H1 (cell line): ENCODE measurements around the gene CHD1. TPM values are rescaled to one million over a fixed set of nuclear protein-coding genes. Genes with fewer than 3 reads are reported as not detected.
A peak's percentile ranks its signal among the peaks of the same experiment; 100 is the strongest.

ENCODE experiments used
- CTCF ChIA-PET: fragments of 300-600 bp; sonication (Branson Sonifier 250); formaldehyde crosslinking; loops from one replicate; lab custom pipeline; 2021; ENCODE audit not compliant: partially characterized antibody; lab: Charles Lee
- POLR2A ChIA-PET: fragments of 300-600 bp; sonication (Branson Sonifier 250); formaldehyde crosslinking; loops from one replicate; lab custom pipeline; 2021; ENCODE audit warnings: inconsistent platforms; ENCODE audit not compliant: partially characterized antibody; lab: Charles Lee
- DNase-seq, 2 experiments: peaks; one replicate each; pipeline versions ENCODE4 v3.0.0 to v3.0.0-alpha.2; 2010 to 2022; ENCODE audit warnings: low spot score in 2 of 2, low read depth in 1 of 2, mixed read lengths in 1 of 2
- FAIRE-seq: peaks from 2 replicates; lab custom pipeline; 2011; peaks lifted over from hg19 to GRCh38; lab: Jason Lieb, UNC
- H2AFZ ChIP-seq: 2 replicates; pipeline ENCODE4 v1.8.1; 2012; ENCODE audit warnings: low read length, inconsistent platforms
- H2AK5ac ChIP-seq: 2 replicates; pipeline ENCODE4 v1.6.1; 2013; ENCODE audit warnings: low read depth, low read length
- H2BK120ac ChIP-seq: replicated peaks from 2 replicates; pipeline ENCODE3; 2013; ENCODE audit warnings: low read depth, low read length, inconsistent platforms
- H2BK12ac ChIP-seq: 2 replicates; pipeline ENCODE4 v1.6.1; 2013; ENCODE audit warnings: low read depth, low read length
- H2BK15ac ChIP-seq: 2 replicates; pipeline ENCODE4 v1.6.1; 2013; ENCODE audit warnings: low read length
- H2BK20ac ChIP-seq: 2 replicates; pipeline ENCODE4 v1.6.1; 2013; ENCODE audit warnings: low read length
- H2BK5ac ChIP-seq: 2 replicates; pipeline ENCODE4 v1.6.1; 2013; ENCODE audit warnings: low read depth, low read length
- H3K14ac ChIP-seq: 2 replicates; pipeline ENCODE4 v1.6.1; 2013; ENCODE audit warnings: inconsistent platforms; ENCODE audit not compliant: insufficient read length
- H3K18ac ChIP-seq: 2 replicates; pipeline ENCODE4 v1.6.1; 2013; ENCODE audit warnings: low read length; ENCODE audit errors: extremely low read depth
- H3K23ac ChIP-seq: 2 replicates; pipeline ENCODE4 v1.6.1; 2013; ENCODE audit warnings: inconsistent platforms; ENCODE audit not compliant: insufficient read length
- H3K23me2 ChIP-seq: 2 replicates; pipeline ENCODE4 v1.6.1; 2013; ENCODE audit warnings: low read depth, low read length
- H3K27ac ChIP-seq: 2 replicates; pipeline ENCODE4 v1.6.1; 2011; ENCODE audit warnings: low read depth, low read length, inconsistent platforms
- H3K27me3 ChIP-seq, 4 experiments: replicated peaks in 1 of 4; 1 replicate in 1 of 4; 2 replicates in 3 of 4; pipeline versions ENCODE4 v1.6.1 to v1.8.1; 2011 to 2013; ENCODE audit warnings: low read length in 3 of 4, mild to moderate bottlenecking in 3 of 4, inconsistent platforms in 2 of 4, mixed read lengths in 2 of 4, moderate library complexity in 1 of 4; ENCODE audit not compliant: control insufficient read depth in 3 of 4, insufficient read depth in 3 of 4; ENCODE audit errors: extremely low read depth in 1 of 4
- H3K36me3 ChIP-seq, 4 experiments: 2 replicates each; pipeline versions ENCODE4 v1.6.1 to v1.8.1; 2011 to 2013; ENCODE audit warnings: mild to moderate bottlenecking in 4 of 4, low read length in 3 of 4, moderate library complexity in 2 of 4, control low read depth in 1 of 4, inconsistent platforms in 1 of 4; ENCODE audit not compliant: insufficient read depth in 4 of 4, control insufficient read depth in 2 of 4
- H3K4ac ChIP-seq: replicated peaks from 2 replicates; pipeline ENCODE3; 2013; ENCODE audit warnings: low read length, low read depth, mixed read lengths, inconsistent platforms; ENCODE audit not compliant: insufficient read length
- H3K4me1 ChIP-seq, 4 experiments: replicated peaks in 1 of 4; 1 replicate in 1 of 4; 2 replicates in 3 of 4; pipeline versions ENCODE4 v1.6.1 to v1.8.1; 2011 to 2013; ENCODE audit warnings: low read length in 3 of 4, inconsistent platforms in 2 of 4, mixed read lengths in 1 of 4; ENCODE audit not compliant: insufficient read depth in 4 of 4, control insufficient read depth in 3 of 4
- H3K4me2 ChIP-seq, 2 experiments: 2 replicates each; pipeline versions ENCODE4 v1.6.1 to v1.8.1; 2011 to 2013; ENCODE audit warnings: low read depth in 2 of 2, low read length in 2 of 2, control low read depth in 1 of 2, inconsistent platforms in 1 of 2, mild to moderate bottlenecking in 1 of 2; ENCODE audit not compliant: insufficient read depth in 1 of 2
- H3K4me3 ChIP-seq, 4 experiments: fragments of 200-600, 300-600 bp in 1 of 4; sonication (generic), shearing (Covaris generic), sonication (Bioruptor Twin) in 1 of 4; 2 replicates each; pipeline versions ENCODE4 v1.5.1 to v1.8.1; 2011 to 2016; ENCODE audit warnings: low read length in 4 of 4, low read depth in 3 of 4, control low read depth in 2 of 4, inconsistent platforms in 2 of 4, mild to moderate bottlenecking in 2 of 4, mixed read lengths in 1 of 4, moderate library complexity in 1 of 4; ENCODE audit not compliant: insufficient read depth in 2 of 4; ENCODE audit errors: extremely low read depth in 1 of 4
- H3K56ac ChIP-seq: replicated peaks from 2 replicates; pipeline ENCODE3; 2013; ENCODE audit warnings: low read depth, mild to moderate bottlenecking, mixed read lengths, low read length, inconsistent platforms; ENCODE audit not compliant: insufficient read length
- H3K79me1 ChIP-seq: 2 replicates; pipeline ENCODE4 v1.6.1; 2013; ENCODE audit warnings: low read depth, low read length, control low read depth
- H3K79me2 ChIP-seq, 2 experiments: 2 replicates each; pipeline versions ENCODE4 v1.6.1 to v1.8.1; 2012 to 2013; ENCODE audit warnings: low read length in 2 of 2, mild to moderate bottlenecking in 2 of 2, inconsistent platforms in 1 of 2; ENCODE audit not compliant: insufficient read depth in 2 of 2, control insufficient read depth in 1 of 2
- H3K9ac ChIP-seq, 4 experiments: replicated peaks in 1 of 4; 1 replicate in 1 of 4; 2 replicates in 3 of 4; pipeline versions ENCODE4 v1.6.1 to v1.8.1; 2011 to 2013; ENCODE audit warnings: low read depth in 3 of 4, low read length in 3 of 4, control low read depth in 2 of 4, mild to moderate bottlenecking in 2 of 4, moderate library complexity in 2 of 4, inconsistent platforms in 1 of 4; ENCODE audit errors: extremely low read depth in 1 of 4
- H3K9me3 ChIP-seq, 2 experiments: 2 replicates each; pipeline versions ENCODE4 v1.6.1 to v1.8.1; 2012 to 2013; ENCODE audit warnings: mild to moderate bottlenecking in 2 of 2, moderate library complexity in 2 of 2, control low read depth in 1 of 2, inconsistent platforms in 1 of 2, low read depth in 1 of 2, low read length in 1 of 2, mixed read lengths in 1 of 2; ENCODE audit not compliant: insufficient read depth in 2 of 2
- H4K20me1 ChIP-seq, 2 experiments: replicated peaks in 1 of 2; 2 replicates each; pipeline versions ENCODE3 to v1.8.1; 2011 to 2013; ENCODE audit warnings: inconsistent platforms in 2 of 2, low read length in 2 of 2, mild to moderate bottlenecking in 1 of 2; ENCODE audit not compliant: insufficient read depth in 2 of 2, control insufficient read depth in 1 of 2
- H4K5ac ChIP-seq: 2 replicates; pipeline ENCODE4 v1.6.1; 2013; ENCODE audit warnings: low read length, low read depth, mixed read lengths, inconsistent platforms; ENCODE audit not compliant: insufficient read length
- H4K8ac ChIP-seq: 2 replicates; pipeline ENCODE4 v1.8.0; 2013; ENCODE audit warnings: mild to moderate bottlenecking, moderate library complexity, low read length, inconsistent platforms; ENCODE audit not compliant: insufficient read depth; ENCODE audit errors: extremely low read depth
- H4K91ac ChIP-seq: replicated peaks from 2 replicates; pipeline ENCODE3; 2013; ENCODE audit warnings: low read length, mixed read lengths, inconsistent platforms; ENCODE audit not compliant: insufficient read length
- CEBPB ChIP-seq: IDR thresholded peaks from 2 replicates; pipeline ENCODE4 v1.6.1; 2012; ENCODE audit warnings: low read depth, low read length
- CHD1 ChIP-seq: IDR thresholded peaks from 2 replicates; pipeline ENCODE4 v1.6.1; 2012; ENCODE audit warnings: low read depth, low read length, improper control_type of control experiment
- EGR1 ChIP-seq: IDR thresholded peaks from 2 replicates; pipeline ENCODE4 v1.6.1; 2011; ENCODE audit warnings: low read depth, low read length, borderline replicate concordance
- JUN ChIP-seq: IDR thresholded peaks from 2 replicates; pipeline ENCODE4 v1.6.1; 2011; ENCODE audit warnings: low read depth, mild to moderate bottlenecking, improper control_type of control experiment, low read length
- KDM4A ChIP-seq: IDR thresholded peaks from one replicate; pipeline ENCODE4 v1.7.1; 2012; ENCODE audit warnings: low read depth, mild to moderate bottlenecking, moderate library complexity, low read length, inconsistent platforms; ENCODE audit not compliant: severe bottlenecking
- KDM5A ChIP-seq: fragments of 200-600 bp; IDR thresholded peaks from 2 replicates; pipeline ENCODE4 v1.7.1; 2012; ENCODE audit warnings: mild to moderate bottlenecking, low read length, inconsistent platforms, mixed read lengths
- MAFK ChIP-seq: IDR thresholded peaks from 2 replicates; pipeline ENCODE4 v1.6.1; 2012; ENCODE audit warnings: low read depth, mild to moderate bottlenecking, improper control_type of control experiment, low read length
- NRF1 ChIP-seq: IDR thresholded peaks from 2 replicates; pipeline ENCODE4 v1.6.1; 2011; ENCODE audit warnings: mild to moderate bottlenecking, low read depth, low read length, improper control_type of control experiment
- RAD21 ChIP-seq, 2 experiments: IDR thresholded peaks in 1 of 2; conservative IDR thresholded peaks in 1 of 2; 2 replicates each; pipeline ENCODE4 v1.6.1; 2011; ENCODE audit warnings: low read depth in 2 of 2, low read length in 2 of 2, improper control_type of control experiment in 1 of 2, inconsistent platforms in 1 of 2, mild to moderate bottlenecking in 1 of 2, moderate library complexity in 1 of 2
- SUZ12 ChIP-seq: fragments of 200-600 bp; sonication (generic); IDR thresholded peaks from 2 replicates; pipeline ENCODE4 v1.6.1; 2012; ENCODE audit warnings: mild to moderate bottlenecking, inconsistent platforms, low read length, moderate library complexity, mixed read lengths
- TAF7 ChIP-seq: optimal IDR thresholded peaks from 2 replicates; pipeline ENCODE3; 2011; ENCODE audit warnings: low read depth, mild to moderate bottlenecking, inconsistent platforms, low read length, moderate library complexity, borderline replicate concordance
- WGBS, 2 experiments: shearing (Covaris generic) in 1 of 2; methylation state at CpG; one replicate each; pipeline versions ENCODE4 v1.1.6 to v1.1.7; 2013 to 2015; ENCODE audit warnings: low lambda C conversion rate in 2 of 2, mixed read lengths in 2 of 2, inconsistent platforms in 1 of 2, low coverage in 1 of 2, missing lambda C conversion rate in 1 of 2; ENCODE audit not compliant: insufficient replicate concordance in 2 of 2, insufficient coverage in 1 of 2, insufficient read length in 1 of 2; ENCODE audit errors: extremely low coverage in 1 of 2, missing lambda C conversion rate in 1 of 2; 5-methylcytosine and 5-hydroxymethylcytosine counted together
- polyA plus RNA-seq, 7 experiments: library from polyadenylated mRNA; depleted of rRNA in 3 of 7; stranded (reverse) in 5 of 7; unstranded in 2 of 7; fragments of >200 nt in 5 of 7; fragments of 200-250 nt in 2 of 7; gene quantifications; 1 replicate in 5 of 7; 2 replicates in 1 of 7; 4 replicates in 1 of 7; pipeline versions ENCODE4 v1.2.1 to v1.2.3, GENCODE V29; 2011 to 2013; ENCODE audit warnings: missing spikeins in 2 of 7, mixed read lengths in 2 of 7
- total RNA-seq: library from RNA; stranded (reverse); fragmentation: NEBNext Ultra II Directional; extraction: Animal tissue kit (Norgen Biotek cat#: 25700); gene quantifications from 2 replicates; pipeline ENCODE4 v1.2.1, GENCODE V29; 2021

The CHD1 gene
- total and polyA plus RNA-seq, 2 of the 8 experiments (the other 6 are each of a cell fraction or from before 2014, with no cell fraction given): 15.6 to 53.0 TPM

DNA sequence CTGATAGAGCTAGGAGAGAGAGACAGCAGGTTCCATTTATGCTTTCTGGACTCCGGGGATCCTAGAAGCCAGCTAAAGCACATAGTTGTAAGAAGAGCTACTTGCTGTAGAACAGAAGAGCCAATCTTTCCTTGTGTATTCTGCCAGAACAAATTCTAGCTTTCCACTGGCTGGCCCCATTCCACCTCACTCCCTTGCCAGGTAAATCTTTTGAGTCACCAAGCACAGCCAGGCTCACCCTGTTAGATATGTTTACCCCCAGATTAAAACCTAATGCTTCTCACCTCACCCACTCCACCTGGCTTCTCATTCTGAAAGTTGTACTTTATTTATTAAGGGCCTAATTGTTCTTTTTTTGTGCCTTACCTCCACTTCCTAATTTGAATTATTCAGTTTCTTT lies 48.9 kb upstream of the CHD1 start:
- Histone ChIP-seq H4K20me1 (no peaks in the 10 kb centered on the region), H3K14ac (no peak overlapping the region), H2BK15ac (no peak overlapping the region), H4K8ac (no peak overlapping the region), H3K79me2 (no peaks in the 10 kb centered on the region), H3K4ac (no peak overlapping the region), H3K18ac (no peak overlapping the region), H2BK12ac (no peak overlapping the region), H2AFZ (peak overlapping the region; percentile 72; the same call in 1 of the 2 replicates), H4K5ac (no peak overlapping the region), H2BK20ac (no peak overlapping the region), H3K9me3 (no peaks in the 10 kb centered on the region), H3K23me2 (no peaks in the 10 kb centered on the region), H2BK120ac (no peak overlapping the region)
- WGBS, 2 experiments: 95% methylated on average over 1 of the region's 1 CpG; no CpG with 5 or more reads in 1 of the 2 experiments
- no peak for DNase-seq
- no peak for FAIRE-seq
- TF ChIP-seq JUN (no peak), EGR1 (no peak), RAD21 (IDR thresholded peaks at IDR 0.05 in 1 of 2, conservative IDR thresholded peaks at IDR 0.05 in 1 of 2; ENCODE audit: low read depth in 2 of 2, low read length in 2 of 2) (no peak), KDM5A (no peak), SUZ12 (no peak), NRF1 (no peak), MAFK (no peak), KDM4A (no peak), CHD1 (no peak), TAF7 (no peak), CEBPB (no peak)
- TF ChIP-seq, all 59 proteins: peak for 0
- H2BK5ac ChIP-seq: no peak overlapping the region
- no peaks in the 10 kb centered on the region for H3K36me3 ChIP-seq
- no peak overlapping the region for H3K56ac ChIP-seq
- H3K9ac ChIP-seq: no peak overlapping the region
- no peak overlapping the region for H3K4me3 ChIP-seq
- H4K91ac ChIP-seq: no peak overlapping the region
- no peaks in the 10 kb centered on the region for H3K79me1 ChIP-seq
- H2AK5ac ChIP-seq: no peak overlapping the region
- H3K27me3 ChIP-seq: no peaks in the 10 kb centered on the region
- ChIA-PET CTCF (interaction anchor here (1.3 to 1.5 kb wide), 2 partner anchors 31 to 83 kb away, joined by 3 read pairs; no protein-coding TSS in a partner anchor), POLR2A (interaction anchor here (0.6 kb wide), 1 partner anchor 36 kb away, joined by 3 read pairs; no protein-coding TSS in a partner anchor)
- no peaks in the 10 kb centered on the region for H3K4me1 ChIP-seq
- H3K27ac ChIP-seq: no peak overlapping the region
- no peak overlapping the region for H3K23ac ChIP-seq
- H3K4me2 ChIP-seq: no peak overlapping the region
